Measurements from ENCODE around the gene TENM4. TPM values are rescaled to one million over a fixed set of nuclear protein-coding genes. Genes with fewer than 3 reads are reported as not detected.

The TENM4 gene
- total RNA-seq, 4 donors from 2014 or later, result 4.0 to 14.6 (median 4.5) TPM

GRCh38 chr11:78763664-78764063, 677.2 kb downstream of the TENM4 start:
- no peak for TF ChIP-seq CTCF (IDR thresholded peaks at IDR 0.05; ENCODE audit: low read depth)

GRCh38 chr11:78762105-78762504, 678.7 kb downstream of the TENM4 start:
- TF ChIP-seq CTCF (IDR thresholded peaks at IDR 0.05; ENCODE audit: low read depth), result no peak

- TF ChIP-seq CTCF (IDR thresholded peaks at IDR 0.05; ENCODE audit: low read depth), result no peak
These were observed 681.8 kb downstream of the TENM4 start for GRCh38 chr11:78759071-78759470.

GRCh38 chr11:78753297-78753696, 687.5 kb downstream of the TENM4 start:
- no peak for TF ChIP-seq CTCF (IDR thresholded peaks at IDR 0.05; ENCODE audit: low read depth)

GRCh38 chr11:78752494-78752893, 688.3 kb downstream of the TENM4 start:
- no peak for TF ChIP-seq CTCF (IDR thresholded peaks at IDR 0.05; ENCODE audit: low read depth)

GRCh38 chr11:78748918-78749690, 691.7 kb downstream of the TENM4 start:
- TF ChIP-seq CTCF (IDR thresholded peaks at IDR 0.05; ENCODE audit: low read depth), result no peak

GRCh38 chr11:78744949-78745348, 695.9 kb downstream of the TENM4 start:
- TF ChIP-seq CTCF (IDR thresholded peaks at IDR 0.05; ENCODE audit: low read depth), result no peak

Data from subcutaneous adipose tissue (tissue), 4 donors.